Measurements from ENCODE around the gene ARPP21. TPM values are rescaled to one million over a fixed set of nuclear protein-coding genes. Genes with fewer than 3 reads are reported as not detected.

Gene ARPP21
- polyA plus RNA-seq, 3 donors = not detected

GRCh38 chr3:35594739-35595138 is 44.6 kb upstream of the ARPP21 start:
- Histone ChIP-seq H3K4me1 (ENCODE audit: control insufficient read depth in 1 of 2, insufficient read depth in 2 of 2, low read length in 2 of 2) (no peaks in the 10 kb centered on the region), H3K4me3 (replicated peaks in 1 of 3; ENCODE audit: low read depth in 2 of 3, low read length in 3 of 3) (no peak overlapping the region), H3K9me3 (replicated peaks in 1 of 2; ENCODE audit: control insufficient read depth in 1 of 2, insufficient read depth in 1 of 2, low read length in 2 of 2) (peaks cover 0 to 4% of the 10 kb centered on the region in 2 donors), H3K4me2 (replicated peaks; ENCODE audit: extremely low read depth, low read length, poor library complexity, severe bottlenecking) (no peak overlapping the region), H3K79me2 (ENCODE audit: insufficient read depth, low read length) (no peaks in the 10 kb centered on the region), H3K36me3 (replicated peaks in 1 of 2; ENCODE audit: control insufficient read depth in 1 of 2, insufficient read depth in 2 of 2, low read length in 2 of 2) (no peaks in the 10 kb centered on the region), H4K20me1 (ENCODE audit: insufficient read depth, low read length) (no peaks in the 10 kb centered on the region), H2AFZ (ENCODE audit: insufficient read depth, low read depth, low read length, poor library complexity, severe bottlenecking) (no peak overlapping the region), H3K27ac (ENCODE audit: low read depth in 1 of 2, low read length in 2 of 2) (no peak overlapping the region), H3K9ac (ENCODE audit: insufficient read depth, low read length, poor library complexity, severe bottlenecking) (no peak overlapping the region), H3K27me3 (ENCODE audit: control insufficient read depth in 2 of 2, insufficient read depth in 2 of 2, low read length in 2 of 2) (no peaks in the 10 kb centered on the region)
- Mint-ChIP-seq H3K4me1 (no peaks in the 10 kb centered on the region), H3K27me3 (ENCODE audit: low read depth in 3 of 3) (peaks cover 0 to 1% (median 0%) of the 10 kb centered on the region in 3 donors), H3K27ac (no peak overlapping the region), H3K9me3 (peaks cover 0 to 2% (median 0%) of the 10 kb centered on the region in 7 donors), H3K4me3 (no peak overlapping the region), H3K36me3 (no peaks in the 10 kb centered on the region)
- intact Hi-C loops (cut with micrococcal nuclease) = no loop called here
- TF ChIP-seq CTCF (IDR thresholded peaks at IDR 0.05) = no peak
- no peak for DNase-seq

- WGBS (ENCODE audit: insufficient coverage) = 92% methylated on average over 2 of the region's 3 CpGs
- H3K4me2 ChIP-seq (replicated peaks; ENCODE audit: extremely low read depth, low read length, poor library complexity, severe bottlenecking) = no peak overlapping the region
- no peak overlapping the region for H2AFZ ChIP-seq (ENCODE audit: insufficient read depth, low read depth, low read length, poor library complexity, severe bottlenecking)
- H3K27me3 Mint-ChIP-seq (ENCODE audit: low read depth in 3 of 3) = peaks cover 0 to 1% (median 0%) of the 10 kb centered on the region in 3 donors
- no peak overlapping the region for H3K9ac ChIP-seq (ENCODE audit: insufficient read depth, low read length, poor library complexity, severe bottlenecking)
- H3K4me1 ChIP-seq (ENCODE audit: control insufficient read depth in 1 of 2, insufficient read depth in 2 of 2, low read length in 2 of 2) = no peaks in the 10 kb centered on the region
- peak overlapping the region in 1 of 7 donors; percentile 11 for H3K27ac Mint-ChIP-seq
- no peaks in the 10 kb centered on the region for H3K36me3 ChIP-seq (replicated peaks in 1 of 2; ENCODE audit: control insufficient read depth in 1 of 2, insufficient read depth in 2 of 2, low read length in 2 of 2)
- H3K4me1 Mint-ChIP-seq = no peaks in the 10 kb centered on the region
- no peaks in the 10 kb centered on the region for H3K27me3 ChIP-seq (ENCODE audit: control insufficient read depth in 2 of 2, insufficient read depth in 2 of 2, low read length in 2 of 2)
- no peak for DNase-seq
- H4K20me1 ChIP-seq (ENCODE audit: insufficient read depth, low read length) = no peaks in the 10 kb centered on the region
- peaks cover 0 to 4% of the 10 kb centered on the region in 2 donors for H3K9me3 ChIP-seq (replicated peaks in 1 of 2; ENCODE audit: control insufficient read depth in 1 of 2, insufficient read depth in 1 of 2, low read length in 2 of 2)
- no peak overlapping the region for H3K4me3 ChIP-seq (replicated peaks in 1 of 3; ENCODE audit: low read depth in 2 of 3, low read length in 3 of 3)
- no peak for TF ChIP-seq CTCF (IDR thresholded peaks at IDR 0.05)
- no peaks in the 10 kb centered on the region for H3K79me2 ChIP-seq (ENCODE audit: insufficient read depth, low read length)
- no peaks in the 10 kb centered on the region for H3K36me3 Mint-ChIP-seq
- peaks cover 0 to 3% (median 2%) of the 10 kb centered on the region in 7 donors for H3K9me3 Mint-ChIP-seq
- no peak overlapping the region for H3K4me3 Mint-ChIP-seq
- H3K27ac ChIP-seq (ENCODE audit: low read depth in 1 of 2, low read length in 2 of 2) = no peak overlapping the region
- intact Hi-C loops (cut with micrococcal nuclease) = no loop called here
Observed at GRCh38 chr3:35596335-35596995, 42.9 kb upstream of the ARPP21 start.
